Smooth muscle cell (in vitro differentiated cells): ENCODE data around the gene ST3GAL3. TPM values are rescaled to one million over a fixed set of nuclear protein-coding genes. Genes with fewer than 3 reads are reported as not detected.

ENCODE experiments used
- DNase-seq: peaks from one replicate; lab custom pipeline; 2025; ENCODE audit not compliant: unreplicated experiment; lab: John Stamatoyannopoulos, UW
- H2AFZ ChIP-seq: fragments of 200-600 bp; sonication (generic); 2 replicates; pipeline ENCODE4 v1.6.0; 2016; ENCODE audit warnings: antibody characterized with exemption, low read depth, mild to moderate bottlenecking
- H3F3A ChIP-seq: fragments of 200-600 bp; sonication (generic); 2 replicates; pipeline ENCODE4 v1.6.0; 2017; ENCODE audit warnings: antibody characterized with exemption, low read depth
- H3K27ac ChIP-seq: fragments of 200-600 bp; sonication (generic); 2 replicates; pipeline ENCODE4 v1.5.1; 2016; ENCODE audit warnings: low read depth, mild to moderate bottlenecking
- H3K27me3 ChIP-seq: fragments of 200-600 bp; sonication (generic); 2 replicates; pipeline ENCODE4 v1.6.1; 2016; ENCODE audit warnings: low read depth, mild to moderate bottlenecking
- H3K36me3 ChIP-seq: fragments of 200-600 bp; sonication (generic); 2 replicates; pipeline ENCODE4 v1.5.1; 2016; ENCODE audit warnings: low read depth
- H3K4me1 ChIP-seq: fragments of 200-600 bp; sonication (generic); 2 replicates; pipeline ENCODE4 v1.5.1; 2016; ENCODE audit warnings: low read depth
- H3K4me2 ChIP-seq: fragments of 200-600 bp; sonication (generic); 2 replicates; pipeline ENCODE4 v1.6.0; 2016; ENCODE audit warnings: mild to moderate bottlenecking
- H3K4me3 ChIP-seq: fragments of 200-600 bp; sonication (generic); 2 replicates; pipeline ENCODE4 v1.5.1; 2016; ENCODE audit warnings: mild to moderate bottlenecking
- H3K79me2 ChIP-seq: fragments of 200-600 bp; sonication (generic); 2 replicates; pipeline ENCODE4 v1.6.0; 2016; ENCODE audit warnings: low read depth, mild to moderate bottlenecking
- H3K9ac ChIP-seq: fragments of 200-600 bp; sonication (generic); 2 replicates; pipeline ENCODE4 v1.6.0; 2016; ENCODE audit warnings: low read depth
- H3K9me3 ChIP-seq: fragments of 200-600 bp; sonication (generic); replicated peaks from 2 replicates; pipeline ENCODE4 v1.5.1; 2016; ENCODE audit warnings: low read depth
- H4K20me1 ChIP-seq: fragments of 200-600 bp; sonication (generic); 2 replicates; pipeline ENCODE4 v1.6.0; 2016; ENCODE audit warnings: low read depth
- WGBS: methylation state at CpG from one replicate; pipeline ENCODE4 v1.1.7; 2016; ENCODE audit warnings: low lambda C conversion rate; 5-methylcytosine and 5-hydroxymethylcytosine counted together
- polyA plus RNA-seq: library from polyadenylated mRNA; unstranded; fragments of >200 nt; fragmentation: Nextera tagmentation; extraction: Ambion mirVana; gene quantifications from 2 replicates; pipeline ENCODE4 v1.2.1, GENCODE V29; 2016
- total RNA-seq: library from RNA; depleted of rRNA; stranded (reverse); fragments of >200 nt; gene quantifications from 2 replicates; pipeline ENCODE4 v1.2.3, GENCODE V29; 2014
- TF ChIP-seq, protein P1 (sequence below): fragments of 200-600 bp; sonication (generic); IDR thresholded peaks from 2 replicates; pipeline ENCODE4 v1.5.1; 2017; ENCODE audit warnings: borderline replicate concordance, mild to moderate bottlenecking, antibody characterized with exemption; ENCODE audit not compliant: insufficient read depth, poor library complexity, severe bottlenecking

ST3GAL3 gene
- total and polyA plus RNA-seq, 2 experiments from 2014 or later, result 16.0 to 16.6 TPM

DNA sequence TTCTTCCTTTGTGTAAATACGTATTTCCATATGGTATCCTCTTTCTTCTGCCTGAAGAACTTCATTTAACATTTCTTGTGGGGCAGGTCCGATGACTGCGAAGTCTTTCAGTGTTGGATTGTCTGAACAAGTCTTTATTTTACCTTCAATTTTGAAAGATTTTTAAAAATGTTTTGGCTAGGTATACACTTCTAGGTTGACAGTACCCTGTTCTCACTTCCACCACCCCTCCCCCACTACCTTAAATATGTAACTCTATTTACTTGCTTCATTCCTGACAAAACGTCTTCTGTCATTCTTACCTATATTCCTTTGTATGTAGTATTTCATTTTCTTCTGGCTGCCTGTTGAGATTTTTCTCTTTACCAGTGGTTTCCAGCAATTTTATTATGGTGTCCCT lies 140.5 kb downstream of the ST3GAL3 start:
- H3K36me3 ChIP-seq, result no peaks in the 10 kb centered on the region
- no peaks in the 10 kb centered on the region for H3F3A ChIP-seq
- H3K4me3 ChIP-seq, result no peak overlapping the region
- DNase-seq, result no peak
- no peak overlapping the region for H2AFZ ChIP-seq
- no peak overlapping the region for H3K9ac ChIP-seq
- no peaks in the 10 kb centered on the region for H3K9me3 ChIP-seq
- no peaks in the 10 kb centered on the region for H3K27me3 ChIP-seq
- no peak overlapping the region for H3K4me2 ChIP-seq
- no peak overlapping the region for H3K27ac ChIP-seq
- 92% methylated on average over 4 of the region's 4 CpGs for WGBS
- peaks cover 52% of the 10 kb centered on the region for H4K20me1 ChIP-seq
- H3K79me2 ChIP-seq, result no peaks in the 10 kb centered on the region
- TF ChIP-seq, protein P1, sequence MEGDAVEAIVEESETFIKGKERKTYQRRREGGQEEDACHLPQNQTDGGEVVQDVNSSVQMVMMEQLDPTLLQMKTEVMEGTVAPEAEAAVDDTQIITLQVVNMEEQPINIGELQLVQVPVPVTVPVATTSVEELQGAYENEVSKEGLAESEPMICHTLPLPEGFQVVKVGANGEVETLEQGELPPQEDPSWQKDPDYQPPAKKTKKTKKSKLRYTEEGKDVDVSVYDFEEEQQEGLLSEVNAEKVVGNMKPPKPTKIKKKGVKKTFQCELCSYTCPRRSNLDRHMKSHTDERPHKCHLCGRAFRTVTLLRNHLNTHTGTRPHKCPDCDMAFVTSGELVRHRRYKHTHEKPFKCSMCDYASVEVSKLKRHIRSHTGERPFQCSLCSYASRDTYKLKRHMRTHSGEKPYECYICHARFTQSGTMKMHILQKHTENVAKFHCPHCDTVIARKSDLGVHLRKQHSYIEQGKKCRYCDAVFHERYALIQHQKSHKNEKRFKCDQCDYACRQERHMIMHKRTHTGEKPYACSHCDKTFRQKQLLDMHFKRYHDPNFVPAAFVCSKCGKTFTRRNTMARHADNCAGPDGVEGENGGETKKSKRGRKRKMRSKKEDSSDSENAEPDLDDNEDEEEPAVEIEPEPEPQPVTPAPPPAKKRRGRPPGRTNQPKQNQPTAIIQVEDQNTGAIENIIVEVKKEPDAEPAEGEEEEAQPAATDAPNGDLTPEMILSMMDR, result no peak
- no peaks in the 10 kb centered on the region for H3K4me1 ChIP-seq

DNA sequence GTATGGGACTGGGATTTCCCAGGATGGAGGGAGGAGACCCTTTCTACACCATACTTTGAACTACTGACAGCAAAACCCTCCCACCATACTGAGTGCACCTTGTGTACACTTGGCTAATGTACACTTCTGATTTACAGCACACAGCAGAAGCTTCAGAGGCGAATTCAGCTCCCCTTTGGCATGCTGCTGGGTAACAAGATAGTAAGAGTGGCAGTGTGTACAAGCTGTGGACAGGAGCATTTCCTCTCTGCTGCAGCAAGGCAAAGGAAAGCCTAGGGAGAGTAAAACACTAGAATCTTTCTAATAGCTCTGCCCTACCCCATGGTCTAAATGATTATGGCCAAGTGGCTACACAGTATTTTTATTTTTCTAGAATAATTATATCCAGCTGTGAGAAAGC lies 142.3 kb downstream of the ST3GAL3 start:
- Histone ChIP-seq H3K27me3 (no peaks in the 10 kb centered on the region), H3K9me3 (no peaks in the 10 kb centered on the region), H4K20me1 (peaks cover 65% of the 10 kb centered on the region), H3K9ac (no peak overlapping the region), H3K4me3 (no peak overlapping the region), H2AFZ (no peak overlapping the region), H3K4me1 (no peaks in the 10 kb centered on the region), H3F3A (no peaks in the 10 kb centered on the region), H3K27ac (no peak overlapping the region), H3K79me2 (no peaks in the 10 kb centered on the region), H3K4me2 (no peak overlapping the region), H3K36me3 (no peaks in the 10 kb centered on the region)
- 77% methylated on average over 1 of the region's 1 CpG for WGBS
- TF ChIP-seq, protein P1, result no peak
- DNase-seq, result no peak

DNA sequence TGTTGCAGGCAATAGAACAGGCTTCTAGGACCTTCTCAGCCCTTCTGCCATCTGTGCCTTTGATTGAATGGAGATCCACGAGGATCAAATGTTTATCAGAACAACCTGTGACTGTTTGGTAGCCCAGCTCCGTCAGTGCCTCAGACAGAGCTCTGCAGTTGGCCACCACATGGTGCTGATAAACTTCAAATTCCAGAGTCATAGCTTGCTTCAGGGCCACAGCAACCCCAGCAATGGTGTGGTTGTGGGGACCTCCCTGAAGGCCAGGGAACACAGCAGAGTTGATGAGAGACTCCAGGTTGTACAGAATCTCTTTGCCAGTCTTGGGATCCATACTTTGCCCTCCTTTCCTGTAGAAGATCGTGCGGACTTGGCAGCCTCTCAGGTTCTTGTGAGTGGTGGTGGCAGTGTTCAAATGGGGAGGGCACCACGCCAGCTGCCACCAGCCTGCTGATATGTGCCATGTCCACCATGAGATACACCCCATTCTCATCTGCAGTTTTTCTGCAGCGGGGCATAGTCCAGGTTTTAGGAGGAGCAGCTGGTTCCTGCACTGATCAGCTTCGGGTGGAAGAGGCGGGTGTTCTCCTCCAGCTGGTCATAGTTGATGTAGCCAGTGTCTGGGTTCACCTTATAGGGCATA lies 143.4 kb downstream of the ST3GAL3 start:
- whole genome bisulfite sequencing, result 94% methylated on average over 8 of the region's 8 CpGs
- Histone ChIP-seq H3K4me1 (no peaks in the 10 kb centered on the region), H3K4me2 (no peak overlapping the region), H3K27ac (no peak overlapping the region), H3K9ac (no peak overlapping the region), H4K20me1 (peaks cover 65% of the 10 kb centered on the region), H3K9me3 (no peaks in the 10 kb centered on the region), H3K79me2 (no peaks in the 10 kb centered on the region), H3F3A (no peaks in the 10 kb centered on the region), H3K36me3 (no peaks in the 10 kb centered on the region), H3K27me3 (no peaks in the 10 kb centered on the region), H3K4me3 (no peak overlapping the region), H2AFZ (no peak overlapping the region)
- TF ChIP-seq, protein P1, result no peak
- no peak for DNase-seq

DNA sequence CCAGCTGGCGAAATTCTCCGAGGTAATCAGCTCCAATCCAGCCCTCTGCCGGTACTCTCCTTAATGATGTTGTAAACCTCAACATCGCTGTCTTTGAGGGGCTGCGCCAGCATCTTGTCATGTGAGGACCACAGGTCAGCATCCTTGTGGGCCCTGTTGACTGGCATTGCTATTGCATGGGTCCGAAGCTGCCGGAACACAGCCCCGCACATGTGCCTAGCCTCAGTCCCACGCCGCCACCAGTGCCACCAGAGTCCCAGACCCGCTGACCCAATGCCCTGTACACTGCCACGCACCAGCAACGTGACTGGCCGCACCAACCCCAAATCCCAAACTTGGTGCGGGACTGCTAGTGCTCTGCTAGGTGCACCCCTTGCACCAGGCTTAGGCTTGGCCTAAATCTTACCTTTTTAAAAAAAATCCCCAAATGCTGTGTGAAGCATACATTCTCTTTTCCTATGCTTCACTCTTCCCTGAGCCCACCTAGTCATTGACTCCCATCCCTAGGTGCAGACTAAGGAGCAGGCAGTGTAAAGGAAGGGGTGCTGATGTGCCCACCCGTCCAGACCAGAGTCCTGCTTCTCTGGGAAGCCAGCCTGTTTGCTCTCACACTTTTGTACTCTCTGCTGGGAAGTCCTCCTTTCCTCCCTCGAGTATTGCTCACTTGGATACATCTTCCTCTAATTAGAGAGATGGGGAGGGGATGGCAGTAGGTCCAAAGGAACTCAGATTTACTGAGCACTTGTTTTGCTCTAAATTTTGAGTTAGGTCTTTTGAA lies 144.4 kb downstream of the ST3GAL3 start:
- Histone ChIP-seq H3K9me3 (no peaks in the 10 kb centered on the region), H3K79me2 (no peaks in the 10 kb centered on the region), H3K4me1 (no peaks in the 10 kb centered on the region), H3K27me3 (no peaks in the 10 kb centered on the region), H3F3A (no peaks in the 10 kb centered on the region), H4K20me1 (peaks cover 63% of the 10 kb centered on the region), H3K36me3 (no peaks in the 10 kb centered on the region), H3K9ac (no peak overlapping the region), H2AFZ (no peak overlapping the region), H3K27ac (no peak overlapping the region), H3K4me3 (no peak overlapping the region), H3K4me2 (no peak overlapping the region)
- 98% methylated on average over 17 of the region's 17 CpGs for WGBS
- TF ChIP-seq, protein P1, result no peak
- no peak for DNase-seq
